DMS153 (cell line): ENCODE data around the gene PKM.

Experiments used
- DNase-seq: peaks from one replicate; lab custom pipeline; 2025; lab: John Stamatoyannopoulos, UW

The PKM gene

DNA sequence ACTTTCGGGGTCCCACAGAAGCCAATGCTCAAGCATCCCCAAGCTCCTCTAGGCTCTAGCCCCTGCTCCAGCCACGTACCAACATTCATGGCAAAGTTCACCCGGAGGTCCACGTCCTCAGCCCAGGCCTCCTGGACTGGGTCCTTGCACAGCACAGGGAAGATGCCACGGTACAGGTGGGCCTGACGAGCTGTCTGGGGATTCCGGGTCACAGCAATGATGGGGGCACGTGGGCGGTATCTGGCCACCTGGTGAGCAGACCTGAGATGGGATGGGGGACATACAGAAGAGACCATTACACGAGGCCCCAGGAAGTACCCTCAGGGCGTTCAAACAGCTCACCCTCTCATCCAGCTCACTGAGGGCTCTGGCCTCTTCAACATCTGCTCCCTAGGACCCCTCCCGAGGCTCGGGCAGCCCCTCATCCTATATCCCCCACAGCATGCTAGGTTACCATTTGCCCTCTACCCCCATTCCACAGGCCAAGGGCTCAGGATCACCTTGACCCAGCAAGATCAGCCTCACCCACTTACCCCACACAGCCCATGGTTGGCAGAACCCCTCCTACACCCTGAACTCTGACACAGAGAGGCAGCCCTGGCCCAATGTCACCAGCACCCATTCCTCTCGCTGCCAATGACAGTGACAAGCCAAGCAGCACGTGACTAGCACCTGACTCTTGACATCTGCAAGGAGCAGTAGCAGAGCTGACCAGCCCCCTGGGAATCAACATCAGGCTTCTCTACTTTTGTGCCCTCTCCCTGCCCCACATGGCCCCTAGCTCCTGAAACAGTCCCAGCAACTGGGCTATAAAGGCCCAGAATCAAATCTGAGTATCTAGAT lies 30.4 kb downstream of the PKM start:
- no peak for DNase-seq

DNA sequence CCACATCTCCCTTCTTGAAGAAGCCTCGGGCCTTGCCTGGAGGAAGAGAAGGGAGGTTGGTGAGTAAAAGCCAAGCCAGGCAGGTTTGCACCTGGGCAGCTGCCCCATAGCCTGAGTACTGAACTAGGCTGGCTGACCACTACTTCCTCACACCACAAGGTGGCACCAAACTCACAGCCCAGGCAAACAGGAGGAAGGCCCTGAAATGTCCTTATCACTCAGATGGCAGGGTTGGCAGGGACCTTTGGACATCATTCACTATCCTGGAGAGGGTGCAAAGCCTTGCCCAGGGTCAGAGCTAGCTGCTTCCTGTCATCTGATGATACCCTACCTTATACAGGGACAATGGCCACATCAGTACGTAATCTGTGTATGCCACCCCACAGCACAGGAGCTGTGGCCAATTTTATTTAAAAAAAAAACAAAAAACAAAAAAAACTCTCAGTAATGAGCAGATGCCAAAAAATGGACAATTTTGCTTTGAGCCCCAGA lies 31.2 kb downstream of the PKM start:
- peak; percentile 45 for DNase-seq

DNA sequence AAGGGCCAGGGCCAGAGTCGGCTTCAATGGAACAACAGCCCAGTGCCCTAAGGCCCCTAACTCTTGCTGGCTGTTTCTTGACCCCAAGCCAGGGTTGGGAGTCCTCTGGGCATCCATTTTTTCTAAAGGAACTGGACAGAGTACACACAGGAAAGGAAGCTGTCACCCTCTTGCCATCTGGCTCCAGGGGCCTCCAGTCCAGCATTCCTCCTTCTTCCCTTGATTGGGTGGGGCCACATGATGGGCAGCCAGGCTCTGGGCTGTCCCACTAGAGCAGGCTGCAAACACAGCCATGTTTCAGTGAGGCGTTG lies 31.8 kb downstream of the PKM start:
- DNase-seq = no peak

DNA sequence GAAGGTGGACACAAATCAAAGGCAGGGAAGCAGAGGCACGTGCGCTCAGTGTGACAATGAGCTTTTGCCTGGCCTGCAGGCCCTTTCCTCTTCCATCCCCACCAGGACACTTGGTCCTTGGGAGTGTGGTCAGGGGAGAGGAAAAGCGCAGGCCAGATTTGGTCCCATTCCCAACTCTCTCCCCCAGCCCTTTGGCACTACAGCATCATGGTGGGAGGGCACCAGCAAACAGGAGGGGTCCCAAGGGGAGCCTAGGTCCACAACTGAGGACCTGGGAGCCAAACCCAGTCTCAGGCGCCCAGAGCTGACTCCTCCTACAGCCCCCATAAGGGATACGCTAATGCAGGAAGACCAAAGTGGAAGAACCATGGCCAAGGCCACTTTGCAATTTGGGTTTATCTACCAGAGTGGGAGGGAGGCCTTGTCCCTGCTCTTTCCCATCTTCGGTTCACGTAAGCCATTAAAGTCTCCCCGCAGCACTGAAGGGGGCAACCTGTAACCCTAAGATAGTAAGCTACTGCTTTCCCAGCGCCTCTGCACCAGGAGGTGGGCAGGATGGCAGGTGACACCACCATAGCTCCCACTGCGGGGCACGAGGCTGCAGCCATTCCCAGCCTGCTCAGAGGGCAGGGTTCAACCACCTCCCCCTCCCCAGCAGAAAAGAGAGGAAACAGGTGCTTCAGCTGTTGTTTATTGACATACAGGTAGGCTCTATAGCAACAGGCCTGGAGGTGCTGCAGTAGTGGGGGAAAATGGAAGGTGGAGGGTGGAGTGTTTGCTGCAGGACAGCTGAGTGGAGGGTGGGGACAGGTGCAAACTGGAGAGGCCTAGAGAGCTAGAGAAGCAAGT lies 32.4 kb downstream of the PKM start:
- DNase-seq = peak; percentile 87

DNA sequence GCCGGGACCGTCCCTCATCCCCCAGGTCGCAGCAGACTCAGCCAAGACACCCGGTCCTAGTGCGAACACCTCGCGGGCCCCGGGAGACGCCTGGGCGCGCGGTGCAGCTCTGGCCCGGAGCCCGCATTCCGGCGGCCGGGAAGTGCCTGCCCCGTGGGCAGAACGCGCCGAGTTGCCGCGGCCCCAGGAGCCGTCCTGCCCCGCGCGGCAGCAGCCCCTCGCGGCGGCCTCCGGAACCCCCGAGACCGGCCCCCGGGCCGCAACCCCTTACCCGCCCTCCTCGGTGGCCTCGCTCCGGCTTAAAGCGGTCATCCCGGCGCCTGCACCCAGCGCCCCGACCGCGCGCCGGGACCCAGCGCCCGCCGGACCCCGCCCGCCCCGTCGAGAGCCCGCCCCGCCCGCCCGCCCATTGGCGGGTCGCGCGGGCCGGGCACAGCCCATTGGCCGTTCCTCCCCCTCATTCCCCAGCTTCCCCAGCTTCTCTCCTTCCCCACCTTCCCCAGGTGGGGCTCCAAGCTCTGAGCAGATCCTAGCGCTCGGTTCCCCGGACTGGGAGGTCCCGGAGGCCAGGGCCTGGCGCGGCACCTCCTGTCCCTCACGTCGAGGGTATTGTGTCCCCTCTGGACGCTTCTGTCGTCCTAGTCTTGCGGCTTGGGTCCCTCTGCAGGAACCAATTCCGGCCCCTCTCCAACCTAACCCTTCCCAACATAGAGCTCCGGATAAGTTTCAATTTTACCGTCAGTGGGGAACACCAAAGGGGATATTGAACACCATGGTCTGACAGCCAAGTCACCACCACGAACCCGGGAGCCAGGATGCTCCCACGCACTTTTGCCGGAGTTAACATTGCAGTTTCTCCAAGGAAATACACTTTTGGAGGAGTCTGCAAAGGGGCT lies 33.3 kb downstream of the PKM start, which contains the start of gene GRAMD2A:
Gene GRAMD2A (minus strand): TSS at position 328 of the 896 bp plus-strand sequence.
- no peak for DNase-seq

DNA sequence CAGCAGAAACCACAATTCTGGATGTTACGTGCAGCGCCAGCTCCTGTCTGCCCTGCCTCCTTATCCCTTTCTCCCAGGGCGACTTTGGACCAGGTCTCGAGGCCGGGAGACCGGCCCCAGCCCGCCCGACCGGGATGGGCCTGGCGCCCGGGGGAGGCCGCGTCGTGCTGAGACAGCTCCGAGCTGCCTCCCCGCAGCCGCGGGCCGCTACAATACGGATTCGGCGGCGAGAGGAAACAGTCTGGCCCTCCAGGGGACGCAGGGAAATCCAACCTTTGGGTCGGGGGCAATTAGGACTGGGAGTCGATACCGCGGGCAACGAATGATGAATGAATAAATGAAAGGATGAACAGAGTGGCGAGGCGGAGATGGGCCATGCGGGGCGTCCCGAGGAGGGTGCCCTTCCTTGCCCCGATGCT lies 33.9 kb downstream of the PKM start:
- DNase-seq = no peak

DNA sequence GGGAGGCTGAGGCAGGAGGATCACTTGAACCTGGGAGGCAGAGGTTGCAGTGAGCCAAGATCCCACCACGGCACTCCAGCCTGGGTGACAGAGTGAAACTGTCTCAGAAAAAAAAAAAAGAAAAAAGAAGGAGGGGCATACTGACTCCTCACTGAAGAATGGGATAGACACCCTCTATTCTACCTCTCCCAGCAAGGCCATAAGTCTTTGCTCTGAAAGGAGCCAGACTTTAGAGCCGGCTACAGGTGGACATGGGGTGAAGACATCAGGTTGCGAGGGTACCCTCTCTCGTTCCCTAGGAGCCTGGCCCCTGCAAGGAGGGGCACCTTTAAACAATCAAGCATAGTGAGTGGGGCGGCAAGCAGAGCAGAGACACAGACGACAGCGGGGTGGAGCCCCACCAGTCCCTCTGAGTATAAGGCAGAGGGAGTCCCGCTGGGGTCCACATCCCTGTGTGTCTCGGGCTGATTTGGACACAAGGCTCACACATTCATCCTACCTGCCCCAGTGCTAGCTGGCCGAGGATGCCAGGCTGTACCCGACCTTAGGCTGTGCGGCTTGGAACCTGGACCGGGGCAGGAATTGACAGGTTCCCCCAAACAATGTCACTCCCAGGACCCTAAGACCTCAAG lies 34.5 kb downstream of the PKM start:
- DNase-seq = no peak

DNA sequence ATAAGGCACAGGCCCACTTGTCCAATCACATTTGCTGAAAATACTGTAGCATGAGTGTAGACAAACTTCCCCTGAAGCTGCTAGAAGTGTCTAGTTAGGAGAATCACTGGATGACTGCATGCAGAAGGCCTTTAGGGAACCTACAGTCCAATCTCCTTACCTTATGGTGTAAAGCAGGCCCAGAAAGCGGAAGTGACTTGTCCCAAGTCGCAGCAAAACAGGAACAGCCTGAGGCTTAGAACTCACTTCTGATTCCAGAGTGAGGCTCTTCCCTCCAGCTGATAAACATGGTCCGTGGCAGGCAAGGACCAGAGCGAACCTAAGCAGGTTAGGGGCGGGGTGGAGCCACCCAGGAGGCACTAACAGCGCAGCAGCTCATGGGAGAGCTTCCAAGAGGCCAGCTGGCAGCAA lies 35.9 kb downstream of the PKM start:
- no peak for DNase-seq

DNA sequence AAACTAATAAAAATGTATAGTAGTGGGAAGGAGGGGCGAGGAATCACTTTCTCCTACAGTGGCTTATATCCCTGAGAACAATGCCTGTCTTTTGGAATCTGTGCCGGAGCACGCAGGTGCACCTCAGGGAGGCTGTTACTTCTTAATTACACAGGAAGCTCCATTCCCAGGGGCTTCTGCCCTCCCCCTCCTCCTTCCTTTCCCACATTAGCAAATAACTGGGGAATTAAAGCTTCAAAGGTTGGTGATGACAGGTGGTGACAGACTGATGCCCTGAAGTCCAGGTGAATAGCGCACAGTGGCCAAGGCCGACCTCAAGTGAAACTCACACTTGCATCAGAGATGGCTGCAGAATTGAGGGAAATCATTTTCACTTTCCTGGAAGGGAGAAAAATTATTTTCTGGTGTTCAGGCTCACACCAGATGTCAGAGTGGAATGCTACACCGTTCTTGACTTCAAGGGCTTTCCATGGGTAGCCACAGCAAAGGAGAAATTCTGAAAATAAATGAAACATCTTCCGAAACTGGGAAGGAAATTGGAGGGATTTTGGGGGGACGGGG lies 37.1 kb downstream of the PKM start:
- no peak for DNase-seq

DNA sequence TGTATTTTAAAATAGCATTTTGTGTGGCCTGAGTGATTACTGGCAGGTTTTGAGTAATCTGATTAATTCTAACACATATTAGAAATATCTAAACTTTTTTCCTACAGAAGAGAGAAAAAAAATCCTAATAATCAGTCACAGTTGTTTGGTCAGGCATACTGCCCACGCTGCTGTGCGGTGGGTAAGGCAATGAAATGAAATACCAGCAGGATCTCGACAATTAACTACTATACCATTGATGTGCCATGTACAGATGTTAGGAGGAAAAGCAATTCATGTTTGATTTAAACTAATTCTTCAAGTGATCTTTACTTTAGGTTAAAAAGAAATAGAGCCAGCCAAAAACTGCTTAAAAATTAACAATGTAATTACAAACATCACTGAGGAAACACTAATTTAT lies 38.6 kb downstream of the PKM start:
- DNase-seq = no peak

DNA sequence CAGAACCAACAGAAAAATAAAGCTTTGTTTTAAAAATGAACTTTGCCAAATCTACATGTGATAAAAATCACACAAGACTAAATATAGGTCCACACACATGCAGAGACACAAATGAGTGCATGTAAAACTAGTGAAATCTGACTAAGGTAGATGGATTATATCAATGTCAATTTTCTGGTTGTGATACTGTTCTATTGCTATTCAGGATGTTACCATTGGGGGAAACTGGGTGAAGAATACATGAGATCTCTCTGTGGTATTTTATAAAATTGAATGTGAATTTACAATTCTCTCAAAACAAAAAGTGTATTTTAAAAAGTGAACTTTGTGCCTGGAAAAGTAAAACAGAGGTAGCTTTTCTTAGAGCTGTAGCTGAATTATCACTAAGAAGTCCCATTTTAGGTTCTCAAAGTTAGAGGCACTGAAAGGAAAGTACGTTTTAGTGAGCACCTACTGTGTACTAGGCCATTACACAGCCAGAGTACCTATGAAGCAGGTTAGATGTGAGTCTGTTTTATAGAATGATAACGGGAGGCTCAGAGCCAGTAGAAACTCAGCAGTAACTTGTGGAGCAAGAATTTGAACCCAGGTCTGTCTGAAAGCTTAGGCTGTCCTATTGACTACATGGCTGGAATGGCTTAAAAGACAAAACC lies 41.6 kb downstream of the PKM start:
- DNase-seq = no peak

DNA sequence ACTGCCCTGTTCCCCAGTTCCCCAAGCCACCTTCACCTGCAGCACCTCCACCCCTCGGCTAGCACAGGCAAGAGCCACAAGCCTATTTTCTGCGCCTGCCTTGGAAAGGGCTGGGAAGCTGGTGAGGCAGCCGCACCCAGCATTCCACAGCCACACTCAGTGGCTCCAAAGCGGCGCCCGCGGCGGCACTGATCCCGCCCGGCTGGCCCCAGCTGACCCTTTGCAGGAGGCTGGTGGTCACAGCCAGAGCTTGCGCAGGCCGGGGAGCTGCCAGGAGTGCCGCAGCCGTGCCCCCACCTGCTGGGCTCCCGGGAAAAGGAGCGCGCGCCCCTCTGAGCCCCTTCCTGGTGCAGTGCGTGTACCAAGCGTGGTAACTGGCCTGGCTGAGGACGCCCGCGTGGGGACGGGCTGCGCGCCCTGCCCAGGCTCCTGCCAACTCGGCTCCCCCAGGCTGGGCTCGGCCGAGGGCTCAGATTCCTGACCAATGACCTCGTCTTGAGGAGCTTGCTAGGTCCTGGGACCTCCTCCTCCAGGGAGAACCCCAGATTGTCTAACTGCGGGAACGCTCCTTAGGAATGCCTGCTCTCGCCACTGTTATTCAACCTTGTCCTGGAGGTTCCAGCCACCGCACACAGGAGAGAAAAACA lies 46.7 kb downstream of the PKM start:
- no peak for DNase-seq

DNA sequence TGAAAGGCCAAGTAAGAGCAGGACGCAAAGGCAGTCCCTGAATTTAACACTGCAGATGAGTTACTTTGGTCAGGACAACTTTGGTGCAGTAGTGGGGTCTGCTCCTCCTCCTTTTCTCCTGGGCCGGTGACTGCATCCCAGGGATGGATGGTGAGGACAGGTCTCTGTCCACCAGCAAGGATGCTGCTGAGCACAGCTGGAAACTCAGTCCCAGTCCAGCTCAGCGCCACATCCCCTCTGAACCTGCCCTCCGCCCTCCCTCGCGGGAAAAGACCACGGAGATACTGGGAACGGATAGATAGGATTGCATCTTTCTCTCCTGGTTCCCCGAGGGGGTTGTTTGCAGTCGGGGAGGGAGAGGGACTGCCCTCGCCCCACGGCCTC lies 47.2 kb downstream of the PKM start:
- DNase-seq = no peak

DNA sequence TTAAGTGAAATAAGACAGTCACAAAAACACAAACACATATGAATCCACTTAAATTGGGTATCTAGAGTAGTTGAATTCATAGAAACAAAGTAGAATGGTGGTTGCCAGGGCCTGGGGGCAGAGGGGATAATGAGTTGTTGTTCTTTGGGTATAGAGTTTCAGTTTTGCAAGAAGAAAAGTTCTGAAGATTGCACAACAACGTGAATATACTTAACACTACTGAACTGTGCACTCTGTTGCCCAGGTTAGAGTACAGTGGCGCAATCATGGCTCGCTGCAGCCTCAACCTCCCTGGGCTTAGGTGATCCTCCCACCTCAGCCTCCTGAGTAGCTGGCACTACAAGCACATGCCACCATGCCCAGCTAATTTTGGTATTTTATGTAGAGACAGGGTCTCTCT lies 48.3 kb downstream of the PKM start:
- DNase-seq = no peak

DNA sequence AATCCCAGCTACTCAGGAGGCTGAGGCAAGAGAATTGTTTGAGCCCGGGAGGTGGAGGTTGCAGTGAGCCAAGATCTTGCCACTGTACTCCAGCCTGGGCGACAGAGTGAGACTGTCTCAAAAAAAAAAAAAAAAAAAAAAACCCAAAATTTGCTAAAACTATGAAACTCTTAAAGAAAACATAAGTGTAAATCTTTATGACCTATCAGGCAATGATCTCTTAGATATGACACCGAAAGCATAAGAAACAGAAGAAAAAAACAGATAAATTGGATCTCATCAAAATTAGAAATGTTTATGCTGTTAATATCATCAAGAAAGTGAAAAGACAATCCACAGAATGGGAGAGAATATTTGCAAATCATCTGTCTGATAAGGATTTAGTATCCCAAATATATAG lies 48.7 kb downstream of the PKM start:
- no peak for DNase-seq

DNA sequence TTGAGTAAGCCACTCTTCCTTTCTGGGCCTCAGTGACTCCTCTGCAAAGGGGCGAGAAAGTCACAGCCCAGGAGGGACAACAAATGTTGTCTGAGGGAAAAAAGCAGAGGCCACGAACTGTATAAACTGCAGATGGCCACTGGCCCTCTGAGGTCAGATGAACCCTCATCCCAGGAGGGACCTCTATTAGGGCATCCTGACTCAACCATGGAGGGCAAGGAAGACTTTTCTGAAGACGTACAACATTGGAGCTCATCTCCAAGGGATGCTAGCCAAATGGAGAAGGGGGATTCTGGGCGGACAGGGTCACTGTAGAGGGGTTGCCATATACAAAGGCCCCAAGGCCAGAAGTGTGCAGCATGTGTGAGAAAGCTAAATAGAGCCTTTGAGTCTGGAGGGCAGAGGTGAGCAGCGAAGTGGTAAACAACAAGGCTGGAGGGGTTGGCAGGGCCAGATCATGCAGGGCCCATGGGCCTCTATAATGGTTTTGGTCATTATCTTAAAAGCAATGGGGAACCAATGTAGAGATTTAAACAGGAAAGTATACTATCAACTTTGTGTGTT lies 50.1 kb downstream of the PKM start:
- no peak for DNase-seq

DNA sequence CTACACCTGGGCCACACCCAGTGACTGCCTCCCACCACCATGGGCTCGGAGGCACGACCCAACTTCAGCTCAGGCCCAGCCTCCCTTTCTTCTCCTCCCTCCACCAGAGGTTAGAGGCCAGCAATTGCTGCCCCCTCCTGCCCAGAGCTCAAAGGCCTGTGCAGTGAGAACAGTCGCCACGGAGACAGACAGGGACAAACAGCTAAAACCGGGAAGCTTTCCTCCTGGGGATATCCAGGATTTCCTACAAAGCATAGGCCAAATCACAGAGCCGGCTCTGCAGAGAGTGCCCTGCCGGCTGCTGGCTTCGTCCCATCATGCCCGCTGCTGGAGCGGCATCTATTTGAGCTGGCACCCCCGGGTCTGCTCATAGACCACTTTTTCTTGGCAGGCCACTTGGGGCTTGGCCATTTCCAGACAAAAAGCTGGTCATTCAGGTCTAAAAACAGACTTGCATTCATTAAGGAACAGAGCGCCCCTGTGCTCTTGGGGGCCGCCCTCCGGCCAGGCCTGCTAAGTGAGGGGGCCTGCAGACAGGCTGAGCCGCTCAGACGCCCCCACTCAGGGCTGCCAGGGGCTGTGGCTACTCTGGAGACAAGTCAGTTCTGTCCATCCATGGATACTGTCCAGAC lies 50.9 kb downstream of the PKM start:
- DNase-seq = no peak

DNA sequence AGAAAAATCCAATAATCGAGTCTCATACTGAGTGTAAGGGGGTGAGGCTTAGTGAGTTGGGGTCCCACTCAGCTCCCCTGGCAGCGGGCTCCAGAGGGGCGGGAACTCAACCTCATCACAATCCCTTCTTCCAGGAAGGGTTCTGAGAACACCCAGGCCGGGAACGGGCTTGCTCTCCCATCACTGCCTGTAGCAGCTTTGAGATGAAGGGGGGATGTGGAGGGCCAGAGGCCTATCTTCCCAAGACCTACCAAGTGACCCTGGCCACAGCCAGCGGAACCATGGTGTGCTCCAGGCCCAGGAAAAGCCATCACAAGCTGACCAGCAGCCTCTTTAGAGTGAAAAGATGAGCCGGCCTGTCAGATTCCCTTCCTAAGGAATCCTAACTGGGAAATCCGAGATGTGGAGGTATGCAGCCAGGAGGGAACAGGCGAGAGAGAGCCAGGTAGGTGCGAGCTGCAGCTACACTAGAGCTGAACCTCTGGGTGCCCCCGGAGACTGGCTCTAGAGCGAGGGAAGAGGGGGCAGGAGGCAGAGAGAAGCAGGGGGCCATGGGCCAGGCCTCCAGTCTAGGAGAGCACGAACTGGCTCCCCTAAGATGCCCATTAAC lies 51.9 kb downstream of the PKM start:
- DNase-seq = no peak

DNA sequence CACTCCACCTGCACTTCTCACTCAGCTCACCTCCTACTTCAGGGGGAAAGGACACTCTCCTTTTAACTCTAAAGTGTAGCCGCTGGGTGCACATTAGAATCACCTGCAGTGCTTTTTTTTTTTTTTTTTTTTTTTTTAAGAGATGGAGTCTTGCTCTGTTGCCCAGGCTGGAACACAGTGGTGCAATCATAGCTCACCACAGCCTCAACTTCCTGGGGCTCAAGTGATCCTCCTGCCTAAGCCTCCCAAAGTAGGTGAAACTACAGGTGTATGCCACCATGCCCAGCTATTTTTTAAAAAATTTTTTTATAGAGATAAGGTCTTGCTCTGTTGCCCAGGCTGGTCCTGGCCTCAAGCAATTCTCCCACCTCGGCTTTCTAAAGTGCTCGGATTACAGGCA lies 54.2 kb downstream of the PKM start:
- DNase-seq = no peak
